ENCODE measurements around the gene EFCAB8. TPM values are rescaled to one million over a fixed set of nuclear protein-coding genes. Genes with fewer than 3 reads are reported as not detected.

Gene EFCAB8
- total RNA-seq, 1 donor from 2014 or later: not detected

DNA sequence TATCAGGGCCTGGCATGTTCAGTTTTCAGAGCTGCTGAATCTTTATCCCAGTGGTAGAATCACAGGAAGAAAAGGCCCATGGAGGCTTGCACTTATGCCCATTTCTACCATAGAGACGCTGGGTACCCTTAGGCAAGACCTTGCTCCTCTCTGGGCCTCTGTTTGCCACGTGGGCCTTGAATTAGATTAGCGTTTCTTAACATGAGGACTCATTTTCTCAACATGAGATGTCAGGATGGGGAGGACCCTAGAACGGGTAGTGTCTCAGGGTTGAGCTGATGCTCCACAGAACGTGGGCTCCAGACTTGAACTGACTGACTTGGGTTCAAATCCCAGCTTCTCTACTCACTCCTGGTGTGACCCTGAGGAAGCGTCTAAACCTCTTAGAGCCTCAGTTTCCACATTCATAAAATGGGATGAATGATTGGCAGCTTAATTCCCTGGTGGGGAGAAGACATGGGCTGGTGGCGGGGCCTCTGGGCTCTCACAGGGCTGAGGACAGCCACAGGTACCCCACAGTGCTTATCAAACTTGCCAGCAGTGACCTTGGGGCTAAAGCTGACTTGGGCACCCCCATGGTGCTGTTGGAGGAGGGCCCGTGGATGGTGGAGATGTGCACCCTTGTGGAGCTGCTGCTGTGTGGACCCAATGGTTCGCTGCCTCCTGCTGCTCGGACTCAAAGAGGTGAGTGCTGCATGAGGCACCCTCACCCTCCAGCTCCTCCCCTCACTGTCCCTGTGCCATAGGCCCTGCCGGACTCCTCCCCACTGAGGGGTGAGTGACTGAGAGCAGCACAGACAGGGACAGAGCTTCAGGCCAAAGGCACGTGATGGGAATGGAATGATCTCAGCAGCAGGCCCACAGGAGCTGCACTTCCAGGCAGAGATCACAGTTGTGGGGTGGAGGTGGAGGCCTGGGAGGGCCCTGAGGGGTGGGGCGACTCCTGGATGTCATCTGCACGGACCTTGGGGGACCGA, 117.3 kb downstream of the EFCAB8 start:
- TF ChIP-seq, protein P1, sequence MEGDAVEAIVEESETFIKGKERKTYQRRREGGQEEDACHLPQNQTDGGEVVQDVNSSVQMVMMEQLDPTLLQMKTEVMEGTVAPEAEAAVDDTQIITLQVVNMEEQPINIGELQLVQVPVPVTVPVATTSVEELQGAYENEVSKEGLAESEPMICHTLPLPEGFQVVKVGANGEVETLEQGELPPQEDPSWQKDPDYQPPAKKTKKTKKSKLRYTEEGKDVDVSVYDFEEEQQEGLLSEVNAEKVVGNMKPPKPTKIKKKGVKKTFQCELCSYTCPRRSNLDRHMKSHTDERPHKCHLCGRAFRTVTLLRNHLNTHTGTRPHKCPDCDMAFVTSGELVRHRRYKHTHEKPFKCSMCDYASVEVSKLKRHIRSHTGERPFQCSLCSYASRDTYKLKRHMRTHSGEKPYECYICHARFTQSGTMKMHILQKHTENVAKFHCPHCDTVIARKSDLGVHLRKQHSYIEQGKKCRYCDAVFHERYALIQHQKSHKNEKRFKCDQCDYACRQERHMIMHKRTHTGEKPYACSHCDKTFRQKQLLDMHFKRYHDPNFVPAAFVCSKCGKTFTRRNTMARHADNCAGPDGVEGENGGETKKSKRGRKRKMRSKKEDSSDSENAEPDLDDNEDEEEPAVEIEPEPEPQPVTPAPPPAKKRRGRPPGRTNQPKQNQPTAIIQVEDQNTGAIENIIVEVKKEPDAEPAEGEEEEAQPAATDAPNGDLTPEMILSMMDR (conservative IDR thresholded peaks at IDR 0.05; ENCODE audit: low read depth, low read length): no peak
- no peak for DNase-seq (ENCODE audit: low read depth)

DNA sequence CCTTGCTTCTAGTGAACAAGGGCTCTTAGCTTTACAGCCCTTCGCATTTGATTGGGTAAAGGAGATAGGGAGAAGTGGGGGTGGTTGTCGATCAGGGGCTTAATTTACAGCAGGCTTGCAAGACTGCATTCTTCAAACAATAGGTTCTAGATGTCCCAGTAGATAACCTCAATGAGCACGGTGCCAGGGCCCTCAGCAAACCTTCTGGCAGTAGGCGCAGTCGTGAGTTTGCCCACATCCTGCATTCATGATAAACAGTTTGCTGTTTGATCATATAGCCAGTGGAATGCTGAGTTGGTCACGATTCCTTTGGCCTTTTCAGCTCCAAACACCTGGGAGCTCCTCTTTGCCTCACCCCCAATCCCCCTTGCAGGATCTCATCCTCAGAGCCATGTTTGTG, 118.0 kb downstream of the EFCAB8 start:
- DNase-seq (ENCODE audit: low read depth): no peak
- TF ChIP-seq, protein P1 (conservative IDR thresholded peaks at IDR 0.05; ENCODE audit: low read depth, low read length): no peak
- no peak overlapping the region for H3K4me3 ChIP-seq (ENCODE audit: low read depth, low read length)

More for the DNA sequence above, 117.3 kb downstream of the EFCAB8 start:
- no peak overlapping the region for H3K4me3 ChIP-seq (ENCODE audit: low read depth, low read length)

- no peak for DNase-seq (ENCODE audit: low read depth)
- TF ChIP-seq, protein P1 (conservative IDR thresholded peaks at IDR 0.05; ENCODE audit: low read depth, low read length): no peak
- H3K4me3 ChIP-seq (ENCODE audit: low read depth, low read length): no peak overlapping the region
These were observed 118.7 kb downstream of the EFCAB8 start for GRCh38 chr20:32977281-32978008.

GRCh38 chr20:32978009-32978335, 119.2 kb downstream of the EFCAB8 start:
- TF ChIP-seq, protein P1 (conservative IDR thresholded peaks at IDR 0.05; ENCODE audit: low read depth, low read length): no peak
- no peak for DNase-seq (ENCODE audit: low read depth)
- H3K4me3 ChIP-seq (ENCODE audit: low read depth, low read length): no peak overlapping the region

- no peak for DNase-seq (ENCODE audit: low read depth)
- TF ChIP-seq, protein P1 (conservative IDR thresholded peaks at IDR 0.05; ENCODE audit: low read depth, low read length): no peak
- H3K4me3 ChIP-seq (ENCODE audit: low read depth, low read length): no peak overlapping the region
These were observed 120.7 kb downstream of the EFCAB8 start for GRCh38 chr20:32979201-32979998.

DNA sequence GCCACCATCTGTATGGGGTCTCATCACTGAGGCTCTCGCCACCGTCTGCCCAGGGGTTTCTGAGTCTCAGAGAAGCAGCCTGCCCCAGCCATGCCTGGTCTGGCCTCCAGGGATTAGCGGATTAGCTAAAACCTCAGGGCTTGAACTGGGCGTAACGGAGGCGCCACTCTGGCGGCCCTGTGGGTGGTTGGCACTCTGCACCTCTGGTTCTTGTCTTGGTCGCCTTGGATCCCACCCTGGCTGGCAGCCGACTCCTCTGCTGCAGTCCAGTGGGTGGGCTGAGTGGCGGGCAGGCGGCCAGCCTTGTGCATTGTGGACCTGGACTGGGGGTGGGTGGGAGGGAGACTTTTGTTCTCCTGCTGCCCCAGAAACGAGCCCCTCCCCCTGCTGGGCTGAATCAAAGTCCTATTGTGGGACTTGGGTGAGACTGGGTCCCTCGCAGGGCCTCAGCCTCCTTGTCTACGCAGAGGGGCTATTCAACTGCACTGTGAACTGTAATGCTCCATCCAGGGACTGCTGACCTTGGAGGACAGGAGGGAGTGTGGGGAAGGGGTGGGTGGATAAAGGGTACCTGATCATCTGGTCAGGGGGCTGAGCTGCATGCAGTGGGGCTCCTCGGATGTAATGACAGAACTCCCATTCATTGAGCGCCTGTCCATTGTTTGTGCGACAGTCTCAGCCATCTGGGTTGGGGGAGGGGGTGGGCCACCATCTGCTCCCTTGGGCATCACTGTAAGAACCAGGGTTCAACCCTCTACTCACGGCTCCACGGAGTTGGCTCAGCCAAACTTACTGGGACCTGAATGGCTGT, 121.6 kb downstream of the EFCAB8 start:
- TF ChIP-seq, protein P1 (conservative IDR thresholded peaks at IDR 0.05; ENCODE audit: low read depth, low read length): no peak
- no peak overlapping the region for H3K4me3 ChIP-seq (ENCODE audit: low read depth, low read length)

More for the DNA sequence above, 121.6 kb downstream of the EFCAB8 start:
- DNase-seq (ENCODE audit: low read depth): no peak
